ENCODE measurements around the gene TNFAIP8L2.

DNA sequence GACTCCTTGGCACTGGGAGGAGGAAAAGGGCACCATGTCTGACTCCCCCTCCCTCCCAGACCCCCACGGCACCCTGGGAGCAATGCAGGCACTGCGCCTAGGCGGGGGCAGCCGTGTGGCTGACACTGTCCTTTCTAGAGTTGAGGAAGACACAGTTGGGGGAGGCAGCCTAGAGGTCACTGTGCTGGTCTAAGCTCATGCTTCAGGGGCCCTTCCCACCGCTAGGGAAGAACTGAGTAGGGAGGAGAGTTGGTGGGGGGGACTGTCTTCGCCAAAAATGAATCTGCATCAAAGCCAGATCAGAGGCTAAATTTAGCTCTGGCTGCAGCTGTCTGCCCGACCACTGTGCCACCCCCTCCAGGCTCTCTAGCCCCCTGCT lies 13.4 kb upstream of the TNFAIP8L2 start:
- TF ChIP-seq POLR2A (IDR thresholded peaks at IDR 0.05; ENCODE audit: low read length): no peak
- TF ChIP-seq GATA1 (IDR thresholded peaks at IDR 0.05; ENCODE audit: low read depth, low read length): no peak

Measured in erythroblast (primary cell).